HG03064 (cell line): Measurements from ENCODE around the gene CYFIP2.
A peak's percentile ranks its signal among the peaks of the same experiment; 100 is the strongest.
"Not testable (repeated sequence)": the region's sequence is repeated elsewhere in the genome, so short reads cannot be mapped to it uniquely, and the experiment has no call there.

Experiments
- ATAC-seq: cut with Tn5 transposase; IDR thresholded peaks from one replicate; pipeline ENCODE4 v1.9.1; 2021; ENCODE audit warnings: low read depth; ENCODE audit not compliant: unreplicated experiment

The CYFIP2 gene

DNA sequence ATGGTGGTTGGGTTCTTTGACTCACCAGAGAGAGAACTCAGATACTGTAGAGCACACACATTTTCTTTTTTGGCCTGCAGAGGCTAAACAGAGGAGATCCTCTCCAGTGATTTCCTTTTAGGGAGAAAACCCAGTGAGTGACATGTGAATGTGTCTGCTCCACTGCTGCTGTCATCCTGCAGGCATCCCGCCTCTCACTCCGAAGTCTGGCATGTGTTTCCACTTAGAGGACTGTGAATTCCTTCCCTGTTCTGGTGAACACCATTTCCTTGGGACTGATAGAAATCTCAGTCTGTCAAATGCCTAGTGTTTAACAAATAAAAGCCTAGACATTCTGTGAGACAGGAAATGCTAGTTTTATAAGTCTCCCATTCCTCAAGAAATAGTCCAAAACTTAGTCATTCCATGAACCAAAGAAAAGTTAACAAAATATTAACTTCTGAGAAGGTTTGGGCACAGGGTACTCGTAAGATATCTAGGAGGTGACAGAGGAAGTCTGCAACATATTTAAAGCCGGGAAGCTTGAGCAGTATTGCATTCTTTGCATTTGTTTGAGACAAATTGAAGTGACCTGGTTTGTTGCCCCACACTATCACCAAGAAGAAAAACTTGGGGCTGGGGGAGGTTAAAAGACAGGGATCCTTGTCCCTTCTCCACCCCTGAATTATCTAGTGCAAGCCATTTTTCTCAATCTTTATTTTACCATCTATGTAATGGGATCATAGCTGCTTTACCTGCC is 119.2 kb downstream of the CYFIP2 start:
- no peak for ATAC-seq

DNA sequence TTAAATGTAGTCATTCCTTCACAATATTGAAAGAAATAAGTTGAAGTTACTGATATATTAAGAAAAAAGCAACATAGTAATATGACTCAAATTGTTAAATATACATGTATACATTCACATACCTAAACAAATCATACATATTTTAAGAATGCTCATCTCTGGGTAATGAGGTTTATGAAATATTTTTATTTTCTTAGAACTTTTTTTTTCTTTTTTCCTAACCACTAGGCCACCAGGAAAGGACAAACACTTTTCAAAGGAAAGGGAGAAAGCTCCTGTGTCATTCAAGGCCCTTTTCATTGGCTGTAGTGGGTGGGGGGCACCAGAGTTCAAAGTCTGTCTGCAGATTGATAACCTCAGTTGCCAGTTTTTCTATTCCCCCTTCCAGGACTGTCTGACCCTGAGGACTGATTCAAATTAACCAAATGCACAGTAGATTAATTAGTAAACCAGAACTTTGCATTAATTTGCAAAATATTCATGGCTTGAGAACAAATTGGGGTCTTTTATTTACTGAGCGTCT is 121.2 kb downstream of the CYFIP2 start:
- no peak for ATAC-seq

DNA sequence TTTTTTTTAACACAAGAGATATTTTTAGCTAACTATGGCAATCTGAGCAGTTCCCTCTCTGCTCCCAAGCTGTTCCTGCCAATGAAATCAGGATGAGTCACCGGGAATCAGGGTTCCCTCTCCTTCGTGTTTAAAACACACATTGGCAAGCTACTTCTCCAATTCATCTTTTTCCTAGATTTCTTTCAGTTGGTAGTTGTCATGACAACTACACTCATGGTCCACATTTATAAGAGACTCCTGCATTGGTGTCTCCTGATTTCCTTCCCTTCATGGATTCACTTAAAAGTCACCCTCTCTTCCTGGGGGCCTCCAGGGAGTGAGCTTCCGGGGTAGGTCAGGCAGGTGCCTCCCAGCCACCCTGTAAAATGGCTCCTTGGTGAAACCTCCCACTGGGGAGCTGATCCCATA is 121.8 kb downstream of the CYFIP2 start:
- ATAC-seq: no peak

DNA sequence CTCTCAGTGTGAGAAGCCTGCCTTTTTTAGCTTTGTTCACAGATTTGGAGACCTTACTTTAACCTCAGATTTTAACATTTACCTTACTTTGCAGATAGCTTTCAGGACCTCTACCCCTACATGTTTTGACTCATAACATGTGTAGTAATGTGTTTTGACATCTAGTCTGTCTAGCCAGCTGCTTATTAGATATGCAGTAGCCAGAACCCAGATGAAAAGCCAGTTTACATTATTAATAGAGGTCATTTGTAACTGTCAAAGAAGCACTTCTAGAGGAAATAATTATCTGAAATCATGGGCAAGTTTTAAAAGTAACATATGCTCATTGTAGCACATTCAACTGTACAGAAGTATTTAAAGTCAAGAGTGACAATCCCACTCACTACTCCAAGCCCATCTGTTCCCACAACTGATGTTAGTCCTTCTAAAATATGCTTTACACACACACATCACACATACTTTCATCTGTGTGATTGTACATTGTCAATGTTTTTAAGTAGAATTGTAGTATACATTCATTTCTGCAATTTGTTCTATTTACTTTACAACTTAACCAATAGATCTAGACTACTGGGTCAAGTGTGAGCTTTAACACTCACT is 122.3 kb downstream of the CYFIP2 start:
- no peak for ATAC-seq

DNA sequence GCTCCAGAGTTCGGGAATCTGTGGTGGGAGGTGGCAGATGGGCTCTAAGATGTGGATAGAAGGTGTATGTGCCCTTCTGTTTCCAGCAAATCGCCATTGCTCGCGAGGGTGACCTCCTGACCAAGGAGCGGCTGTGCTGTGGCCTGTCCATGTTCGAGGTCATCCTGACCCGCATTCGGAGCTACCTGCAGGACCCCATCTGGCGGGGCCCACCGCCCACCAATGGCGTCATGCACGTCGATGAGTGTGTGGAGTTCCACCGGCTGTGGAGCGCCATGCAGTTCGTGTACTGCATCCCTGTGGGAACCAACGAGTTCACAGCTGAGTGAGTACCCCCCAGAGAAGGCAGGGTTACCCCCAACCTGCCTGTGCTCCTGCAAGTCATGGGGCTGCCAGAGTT is 123.2 kb downstream of the CYFIP2 start:
- ATAC-seq: no peak

DNA sequence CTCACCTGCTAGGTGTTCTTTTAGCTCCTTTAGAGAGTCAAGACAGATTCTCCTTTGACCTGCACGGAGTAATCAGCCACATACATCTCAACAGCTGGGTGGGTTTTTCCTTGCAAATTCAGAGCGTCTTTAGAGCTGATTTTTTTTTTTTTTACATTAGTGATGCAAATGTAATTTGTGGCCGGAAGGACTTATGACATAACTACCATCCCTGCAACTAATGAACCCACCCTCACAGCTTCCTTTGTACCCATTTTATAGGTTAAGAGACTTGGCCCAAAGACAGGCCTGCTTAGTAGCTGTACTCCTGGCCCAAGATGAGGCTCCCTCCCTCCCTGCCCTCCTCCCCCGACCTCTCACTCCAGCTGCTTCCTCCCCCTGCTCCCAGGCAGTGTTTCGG is 124.2 kb downstream of the CYFIP2 start:
- ATAC-seq: no peak

DNA sequence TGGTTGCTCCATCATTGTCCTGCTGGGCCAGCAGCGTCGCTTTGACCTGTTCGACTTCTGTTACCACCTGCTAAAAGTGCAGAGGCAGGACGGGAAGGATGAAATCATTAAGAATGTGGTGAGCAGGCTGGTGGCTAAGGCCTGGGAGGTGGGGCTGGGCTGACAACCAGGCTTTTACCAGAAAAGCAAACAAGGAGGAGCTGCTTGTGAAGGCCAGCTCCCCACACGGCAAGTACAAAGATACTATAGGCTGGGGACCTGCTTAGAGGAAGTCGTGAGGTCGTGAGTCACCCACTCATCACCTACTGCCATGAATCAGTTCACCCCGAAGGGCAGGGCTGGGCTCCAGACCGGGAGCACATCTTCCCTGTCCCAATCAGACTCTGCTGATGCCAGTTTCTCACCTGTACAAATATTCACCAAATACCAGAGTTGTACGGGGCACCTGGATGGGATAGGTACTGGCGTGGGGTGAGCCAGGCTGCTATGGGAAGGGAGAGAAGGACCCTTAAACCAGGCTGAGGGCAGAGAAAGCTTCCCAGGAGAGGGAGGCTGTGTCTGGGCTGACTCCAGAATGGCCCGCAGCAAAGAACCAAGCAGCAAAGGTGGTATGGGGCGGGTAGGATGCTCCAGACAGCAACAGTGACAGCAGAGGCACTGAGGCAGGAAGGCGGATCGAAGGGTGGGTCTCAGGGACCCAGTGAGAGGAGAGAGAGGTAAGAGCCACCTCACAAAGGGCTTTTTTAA is 124.8 kb downstream of the CYFIP2 start:
- no peak for ATAC-seq

DNA sequence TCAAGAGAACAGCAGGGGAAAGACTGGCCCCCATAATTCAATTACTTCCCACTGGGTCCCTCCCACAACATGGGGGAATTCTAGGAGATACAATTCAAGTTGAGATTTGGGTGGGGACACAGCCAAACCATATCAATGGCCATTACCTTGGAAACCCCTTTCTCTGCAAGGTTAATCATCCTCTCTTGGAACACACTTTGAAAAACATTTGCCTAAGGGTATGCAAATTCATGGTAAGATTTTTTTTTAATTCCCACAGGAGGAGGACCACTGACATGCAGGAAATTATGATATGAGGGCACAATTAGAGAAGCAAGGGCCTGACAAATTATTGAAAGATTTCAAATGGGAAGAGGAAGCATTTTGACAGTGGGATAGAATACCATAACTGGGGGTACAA is 132.4 kb downstream of the CYFIP2 start:
- no peak for ATAC-seq

DNA sequence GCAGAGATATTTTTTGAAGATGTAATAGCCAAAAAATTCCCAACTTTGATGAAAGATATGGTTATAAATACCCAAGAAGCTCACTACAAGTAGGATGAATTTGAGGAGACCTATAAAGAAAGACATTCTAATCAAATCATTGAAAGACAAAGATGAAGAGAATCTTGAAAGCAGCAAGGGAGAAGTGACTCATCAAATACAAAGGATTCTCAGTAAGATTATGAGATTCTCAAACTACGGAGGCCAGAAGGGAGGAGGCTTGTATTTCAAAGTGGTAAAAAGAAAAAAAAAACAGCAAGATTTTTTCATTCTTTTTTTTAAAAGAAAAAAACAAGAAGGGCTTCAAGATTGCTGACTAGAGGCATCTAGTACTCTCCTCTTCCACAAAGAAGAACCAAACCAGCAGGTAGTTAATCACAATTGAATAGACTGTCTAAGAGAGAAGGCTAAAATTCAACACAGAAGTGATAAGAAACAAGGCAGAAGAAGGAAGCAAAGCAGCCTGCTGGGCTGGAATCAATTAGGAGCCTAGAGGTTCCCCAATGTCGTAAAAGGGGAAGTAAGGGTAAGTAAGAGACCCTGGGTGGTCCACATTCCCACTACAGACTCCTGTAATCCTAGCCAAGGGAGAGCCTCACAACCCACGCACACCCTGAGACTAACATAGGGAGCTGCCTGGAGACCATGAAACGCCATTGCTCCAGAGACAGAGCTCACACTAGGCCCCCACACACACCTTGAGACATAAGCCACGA is 135.0 kb downstream of the CYFIP2 start:
- no peak for ATAC-seq

DNA sequence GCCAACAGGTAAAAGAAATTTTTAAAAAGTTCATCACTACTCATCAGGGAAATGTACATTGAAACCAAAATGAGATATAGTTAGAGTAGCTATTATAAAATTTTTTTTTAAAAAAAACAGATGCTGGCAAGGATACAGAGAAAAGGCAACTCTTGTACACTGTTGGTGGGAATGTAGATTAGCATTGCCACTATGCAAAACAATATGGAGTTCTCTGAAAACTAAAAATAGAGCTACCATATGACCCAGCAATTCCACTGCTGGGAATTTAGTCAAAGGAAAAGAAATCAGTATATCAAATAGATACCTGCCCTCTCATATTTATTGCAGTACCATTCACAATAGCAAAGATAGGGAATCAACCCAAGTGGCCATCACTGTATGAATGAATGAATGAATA is 149.9 kb downstream of the CYFIP2 start:
- ATAC-seq: no peak

DNA sequence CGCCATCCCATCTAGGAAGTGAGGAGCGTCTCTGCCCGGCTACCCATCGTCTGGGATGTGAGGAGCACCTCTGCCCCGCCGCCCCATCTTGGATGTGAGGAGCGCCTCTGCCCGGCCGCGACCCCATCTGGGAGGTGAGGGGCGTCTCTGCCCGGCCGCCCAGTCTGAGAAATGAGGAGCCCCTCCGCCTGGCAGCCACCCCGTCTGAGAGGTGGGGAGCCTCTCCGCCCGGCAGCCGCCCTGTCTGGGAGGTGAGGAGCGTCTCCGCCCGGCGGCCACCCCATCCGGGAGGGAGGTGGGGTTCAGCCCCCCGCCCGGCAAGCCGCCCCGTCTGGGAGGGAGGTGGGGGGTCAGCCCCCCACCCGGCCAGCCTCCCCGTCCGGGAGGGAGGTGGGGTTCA is 153.6 kb downstream of the CYFIP2 start:
- not testable (repeated sequence) for ATAC-seq

DNA sequence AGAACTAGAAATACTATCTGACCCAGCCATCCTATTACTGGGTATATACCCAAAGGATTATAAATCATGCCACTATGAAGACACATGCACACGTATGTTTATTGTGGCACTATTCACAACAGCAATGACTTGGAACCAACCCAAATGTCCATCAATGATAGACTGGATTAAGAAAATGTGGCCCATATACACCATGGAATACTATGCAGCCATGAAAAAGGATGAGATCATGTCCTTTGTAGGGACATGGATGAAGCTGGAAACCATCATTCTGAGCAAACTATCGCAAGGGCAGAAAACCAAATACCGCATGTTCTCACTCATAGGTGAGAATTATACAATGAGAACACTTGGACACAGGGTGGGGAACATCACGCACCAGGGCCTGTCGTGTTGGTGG is 164.0 kb downstream of the CYFIP2 start:
- ATAC-seq: not testable (repeated sequence)

DNA sequence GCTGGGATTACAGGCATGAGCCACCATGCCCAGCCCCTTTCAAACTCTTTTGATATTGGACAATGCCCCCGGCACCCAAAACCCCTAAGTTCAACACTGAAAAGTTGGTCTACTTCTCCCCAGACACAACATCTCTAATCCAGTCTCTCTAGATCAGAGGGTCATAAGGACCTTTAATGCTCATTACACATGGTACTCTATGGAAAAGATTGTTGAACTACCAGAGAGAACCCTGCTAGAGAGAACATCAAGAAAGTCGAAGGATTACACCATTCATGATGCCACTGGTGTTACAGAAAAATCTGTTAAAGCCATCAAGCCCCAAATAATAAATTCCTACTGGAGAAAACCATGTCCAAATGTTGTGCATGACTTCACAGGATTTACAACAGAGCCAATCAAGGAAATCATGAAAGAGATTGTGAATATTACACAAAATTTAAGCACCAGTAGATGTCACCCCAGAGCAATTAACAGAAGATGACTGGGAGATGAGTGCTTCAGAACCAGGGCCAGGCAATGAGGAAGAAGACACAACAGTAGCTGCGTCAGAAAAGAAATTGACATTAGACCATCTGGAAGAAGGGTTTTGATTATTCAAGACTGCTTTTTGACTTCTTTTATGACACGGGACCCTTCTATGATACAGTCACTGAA is 165.7 kb downstream of the CYFIP2 start:
- peak; percentile 67 for ATAC-seq

DNA sequence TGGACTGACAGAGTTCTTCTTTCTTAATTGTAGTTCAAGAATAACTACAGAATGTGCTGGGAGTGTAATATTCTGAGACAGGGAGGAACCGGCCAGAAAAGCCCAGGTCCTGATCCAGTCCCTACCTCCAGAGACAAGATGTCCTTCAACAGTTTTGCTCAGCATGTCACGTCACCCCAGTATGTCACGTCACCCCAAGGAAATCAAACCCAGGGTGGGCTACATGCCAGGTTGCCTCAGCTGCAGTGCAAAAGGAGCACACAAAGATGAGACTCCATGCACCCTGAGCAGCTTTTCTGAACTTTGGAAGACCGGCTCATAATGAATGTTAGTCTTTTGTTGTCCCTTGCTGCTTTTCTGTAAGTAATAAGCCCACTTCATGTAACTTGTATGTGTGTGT is 168.2 kb downstream of the CYFIP2 start:
- ATAC-seq: no peak

DNA sequence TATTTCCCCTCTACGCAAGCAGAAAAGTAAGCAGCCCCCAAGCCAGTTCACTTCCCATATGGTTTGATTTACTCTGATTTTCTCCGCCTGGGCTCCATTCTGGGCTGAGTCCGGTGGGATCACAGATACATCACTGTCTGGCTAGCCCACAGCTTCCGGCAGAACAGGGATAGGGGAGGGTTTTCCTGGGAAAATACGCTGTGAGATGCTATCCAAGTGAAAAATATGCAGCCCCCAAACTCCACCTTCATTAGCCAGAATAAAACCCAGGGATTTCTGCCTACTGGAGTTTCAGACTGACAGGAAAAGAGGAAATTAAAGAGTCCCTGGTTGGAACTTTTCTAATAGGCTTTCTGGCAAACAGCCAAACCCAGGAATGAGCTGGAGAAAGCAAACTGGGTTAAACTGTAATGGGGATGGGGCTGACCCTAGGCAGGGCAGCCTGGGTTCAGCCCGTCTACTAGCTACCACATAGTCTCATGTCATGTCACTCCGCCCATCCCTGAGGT is 177.2 kb downstream of the CYFIP2 start:
- ATAC-seq: no peak

DNA sequence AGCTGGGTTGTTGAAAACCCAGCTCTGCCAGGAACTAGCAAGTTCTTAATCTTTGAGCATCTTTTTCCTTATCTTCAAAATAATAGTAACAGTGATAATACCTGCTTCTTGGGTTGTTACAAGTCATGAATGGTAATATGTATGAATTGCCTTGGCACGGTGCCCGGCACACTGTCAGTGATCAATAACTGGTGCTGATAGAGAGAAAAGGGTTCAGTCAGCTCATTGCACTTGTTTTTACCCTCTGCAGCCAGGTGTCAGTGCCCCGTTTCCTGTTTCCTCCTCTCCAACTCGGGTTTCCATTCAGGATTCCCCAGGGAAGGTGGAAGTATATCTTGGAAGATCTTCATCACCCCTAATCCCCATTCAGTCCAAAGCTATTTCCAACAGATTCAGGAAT is 178.3 kb downstream of the CYFIP2 start:
- no peak for ATAC-seq
